Measurements from ENCODE around the gene PRR5. TPM values are rescaled to one million over a fixed set of nuclear protein-coding genes. Genes with fewer than 3 reads are reported as not detected.

The PRR5 gene
- total RNA-seq, 1 donor from 2014 or later, result 63.6 TPM

- Mint-ChIP-seq H3K36me3 (peaks cover 32% of the 10 kb centered on the region), H3K4me3 (no peak overlapping the region), H3K4me1 (peaks cover 7% of the 10 kb centered on the region), H3K27ac (peak overlapping the region; percentile 21), H3K27me3 (ENCODE audit: low read depth) (no peaks in the 10 kb centered on the region), H3K9me3 (peaks cover 21% of the 10 kb centered on the region)
- no peak for TF ChIP-seq CTCF (IDR thresholded peaks at IDR 0.05; ENCODE audit: unreplicated experiment)
- no peak for DNase-seq (ENCODE audit: low spot score in 2 of 2, unreplicated experiment in 2 of 2)
Measured at GRCh38 chr22:44775862-44776261, 73.9 kb downstream of the PRR5 start.

- Mint-ChIP-seq H3K27ac (peak overlapping the region; percentile 67), H3K27me3 (ENCODE audit: low read depth) (no peaks in the 10 kb centered on the region), H3K36me3 (peaks cover 34% of the 10 kb centered on the region), H3K4me1 (peaks cover 7% of the 10 kb centered on the region), H3K9me3 (peaks cover 19% of the 10 kb centered on the region), H3K4me3 (no peak overlapping the region)
- DNase-seq (ENCODE audit: low spot score in 2 of 2, unreplicated experiment in 2 of 2), result no peak
- no peak for TF ChIP-seq CTCF (IDR thresholded peaks at IDR 0.05; ENCODE audit: unreplicated experiment)
Measured at GRCh38 chr22:44776605-44777363, 74.8 kb downstream of the PRR5 start.

- H3K27ac Mint-ChIP-seq, result peak overlapping the region; percentile 67
- DNase-seq (ENCODE audit: low spot score in 2 of 2, unreplicated experiment in 2 of 2), result no peak
Measured at GRCh38 chr22:44777364-44777755, 75.4 kb downstream of the PRR5 start.

DNA sequence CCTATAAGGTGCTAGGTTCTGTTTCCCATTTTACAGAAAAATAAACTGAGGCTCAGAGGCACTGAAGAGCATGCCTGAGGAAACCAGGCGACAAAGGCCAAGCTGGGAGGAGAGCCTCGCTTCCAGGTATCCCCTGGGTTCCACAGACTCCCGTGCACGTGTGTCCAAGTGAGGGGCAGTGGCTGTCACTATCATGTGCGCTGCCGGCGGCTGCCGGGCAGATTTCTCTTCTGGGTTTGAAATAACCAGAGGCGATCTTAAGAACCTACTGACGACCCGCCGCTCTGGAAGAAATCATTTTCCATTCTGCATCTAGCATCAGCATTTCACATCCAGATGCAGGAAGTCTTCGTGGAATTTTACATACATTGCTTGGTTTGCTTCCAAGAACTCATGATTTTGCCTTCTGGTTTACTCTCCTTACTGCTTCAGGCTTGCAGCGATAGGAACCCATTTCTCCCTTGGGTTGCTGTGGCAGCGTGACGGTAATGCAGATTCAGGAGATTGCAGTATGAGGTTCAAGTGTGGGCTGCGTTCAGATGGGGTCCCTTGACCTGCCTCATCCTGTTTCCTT, 79.0 kb downstream of the PRR5 start:
- H3K36me3 Mint-ChIP-seq, result peaks cover 27% of the 10 kb centered on the region
- no peaks in the 10 kb centered on the region for H3K27me3 Mint-ChIP-seq (ENCODE audit: low read depth)
- H3K4me1 Mint-ChIP-seq, result peaks cover 9% of the 10 kb centered on the region
- peak overlapping the region; percentile 34 for H3K27ac Mint-ChIP-seq
- no peak for TF ChIP-seq CTCF (IDR thresholded peaks at IDR 0.05; ENCODE audit: unreplicated experiment)
- no peak overlapping the region for H3K4me3 Mint-ChIP-seq
- no peak for DNase-seq (ENCODE audit: low spot score in 2 of 2, unreplicated experiment in 2 of 2)
- peaks cover 5% of the 10 kb centered on the region for H3K9me3 Mint-ChIP-seq

More at GRCh38 chr22:44777364-44777755, 75.4 kb downstream of the PRR5 start:
- Mint-ChIP-seq H3K36me3 (peaks cover 31% of the 10 kb centered on the region), H3K9me3 (peaks cover 15% of the 10 kb centered on the region), H3K4me3 (no peak overlapping the region), H3K27me3 (ENCODE audit: low read depth) (no peaks in the 10 kb centered on the region), H3K4me1 (peaks cover 7% of the 10 kb centered on the region)
- TF ChIP-seq CTCF (IDR thresholded peaks at IDR 0.05; ENCODE audit: unreplicated experiment), result no peak

GRCh38 chr22:44782363-44782963, 80.5 kb downstream of the PRR5 start:
- H3K4me3 Mint-ChIP-seq, result no peak overlapping the region
- no peaks in the 10 kb centered on the region for H3K27me3 Mint-ChIP-seq (ENCODE audit: low read depth)
- peaks cover 2% of the 10 kb centered on the region for H3K4me1 Mint-ChIP-seq
- H3K36me3 Mint-ChIP-seq, result peaks cover 28% of the 10 kb centered on the region
- H3K27ac Mint-ChIP-seq, result peak overlapping the region; percentile 55
- no peak for TF ChIP-seq CTCF (IDR thresholded peaks at IDR 0.05; ENCODE audit: unreplicated experiment)
- peaks cover 5% of the 10 kb centered on the region for H3K9me3 Mint-ChIP-seq
- no peak for DNase-seq (ENCODE audit: low spot score in 2 of 2, unreplicated experiment in 2 of 2)
